ENCODE measurements around the gene CD83.

The CD83 gene

DNA sequence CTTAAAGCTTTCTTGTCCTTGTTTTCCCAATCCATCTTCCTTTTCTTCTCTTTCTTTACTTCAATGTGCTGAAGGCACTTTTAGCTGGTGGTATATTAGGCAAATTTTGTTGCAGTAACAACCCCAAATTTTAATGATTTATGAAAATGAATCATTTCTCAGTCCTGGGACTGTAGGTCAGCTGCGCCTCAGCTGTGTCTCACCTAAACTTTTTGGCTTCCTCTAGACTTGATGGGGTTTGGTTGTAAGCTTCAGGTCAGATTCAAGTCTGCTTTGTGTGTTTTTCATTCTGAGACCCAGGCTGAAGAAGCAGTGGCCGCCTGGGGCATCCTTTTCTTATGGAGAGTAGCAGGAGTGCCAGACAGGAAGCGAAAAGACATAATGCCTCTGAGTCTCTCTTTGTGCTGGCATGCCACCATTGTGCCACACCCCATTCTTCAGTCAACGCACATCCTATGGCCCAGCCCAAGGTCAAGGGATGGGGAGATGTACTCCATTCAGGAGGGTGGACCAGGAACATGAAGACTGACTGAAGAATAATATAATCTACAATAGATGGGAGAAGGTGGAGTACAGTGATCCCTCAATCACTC is 28.9 kb upstream of the CD83 start:
- DNase-seq (ENCODE audit: low read depth), result no peak
- H3K4me3 ChIP-seq (ENCODE audit: control insufficient read depth, low read depth, low read length), result no peak overlapping the region
- no peak for TF ChIP-seq CTCF (IDR thresholded peaks at IDR 0.05; ENCODE audit: control insufficient read depth, insufficient read depth, low read depth, low read length, missing control alignments)

- H3K4me3 ChIP-seq (ENCODE audit: control insufficient read depth, low read depth, low read length), result no peak overlapping the region
- DNase-seq (ENCODE audit: low read depth), result no peak
- TF ChIP-seq CTCF (IDR thresholded peaks at IDR 0.05; ENCODE audit: control insufficient read depth, insufficient read depth, low read depth, low read length, missing control alignments), result no peak
Measured at GRCh38 chr6:14089224-14089623, 28.3 kb upstream of the CD83 start.

DNA sequence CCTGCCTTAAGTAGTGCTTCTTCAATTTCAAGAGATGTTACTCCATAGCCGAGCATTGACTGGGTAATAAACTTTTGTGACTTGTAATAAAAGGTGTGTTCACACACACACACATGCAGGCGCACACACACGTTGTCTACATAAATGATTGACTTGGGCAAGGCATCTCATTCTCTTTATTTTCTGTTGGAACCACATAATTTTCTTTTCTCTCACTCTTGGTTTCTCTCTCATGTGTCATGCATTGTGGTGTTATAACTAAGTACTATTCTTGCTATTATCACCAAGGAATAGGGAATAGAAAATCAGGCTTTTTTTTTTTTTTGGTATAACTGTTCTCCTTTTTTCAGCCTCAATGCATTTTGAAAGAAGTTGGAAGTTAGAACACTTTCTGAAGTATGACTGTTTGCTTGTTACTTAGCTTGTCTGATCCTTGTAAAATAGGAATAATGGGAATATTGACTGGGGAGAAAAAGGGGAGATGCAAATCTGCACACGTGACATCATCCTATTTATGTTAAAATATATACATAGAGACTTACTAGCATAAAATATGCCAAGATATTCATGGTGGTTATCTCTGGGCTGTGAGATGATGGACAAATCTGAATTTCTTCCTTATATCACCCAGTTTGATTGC is 26.1 kb upstream of the CD83 start:
- DNase-seq (ENCODE audit: low read depth), result no peak
- TF ChIP-seq CTCF (IDR thresholded peaks at IDR 0.05; ENCODE audit: control insufficient read depth, insufficient read depth, low read depth, low read length, missing control alignments), result no peak
- no peak overlapping the region for H3K4me3 ChIP-seq (ENCODE audit: control insufficient read depth, low read depth, low read length)

GRCh38 chr6:14092316-14092715 is 25.3 kb upstream of the CD83 start:
- H3K4me3 ChIP-seq (ENCODE audit: control insufficient read depth, low read depth, low read length), result no peak overlapping the region
- DNase-seq (ENCODE audit: low read depth), result no peak
- TF ChIP-seq CTCF (IDR thresholded peaks at IDR 0.05; ENCODE audit: control insufficient read depth, insufficient read depth, low read depth, low read length, missing control alignments), result no peak

DNA sequence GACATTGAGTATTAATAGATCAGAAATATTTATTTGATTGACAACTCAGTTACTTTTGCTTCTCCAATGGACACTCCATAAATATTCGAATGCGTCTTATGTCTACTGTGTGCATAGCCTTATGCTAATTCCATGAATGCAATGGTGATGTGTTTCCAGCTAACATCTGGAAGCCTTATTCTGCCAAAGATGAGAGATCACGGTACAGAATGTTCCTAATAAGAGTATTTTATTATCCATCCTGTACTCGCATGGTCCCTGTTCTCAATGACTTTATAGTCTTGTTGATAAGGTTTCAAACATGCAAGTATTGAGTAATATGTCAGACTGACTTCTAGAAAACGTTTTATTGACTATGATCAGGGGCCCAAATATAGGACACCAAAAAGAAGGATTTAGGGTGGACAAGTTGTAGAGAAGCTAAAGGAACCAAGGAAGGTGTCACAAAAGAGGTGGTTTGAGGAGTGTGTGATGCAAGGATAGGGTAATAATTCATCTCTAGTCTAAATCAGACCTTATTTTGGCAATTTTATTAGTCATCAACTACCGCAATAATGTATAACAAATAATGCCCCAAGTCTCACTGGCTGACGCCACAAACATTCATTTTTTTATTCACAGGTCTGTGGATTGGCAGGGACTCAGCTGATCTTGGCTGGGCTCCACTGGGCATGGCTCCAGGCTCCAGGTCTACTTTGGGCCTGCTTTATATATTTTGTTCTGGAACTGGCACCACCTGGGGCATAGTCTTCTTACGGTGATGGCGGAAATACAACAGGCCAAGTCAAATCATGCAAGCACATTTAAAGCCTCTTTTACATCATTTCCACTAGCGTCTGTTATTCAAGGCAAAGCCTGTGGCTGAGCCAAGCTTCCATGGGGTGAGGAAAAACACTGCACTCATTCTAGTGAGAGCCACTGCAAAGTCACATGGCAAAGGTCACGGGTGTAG is 24.5 kb upstream of the CD83 start:
- no peak for DNase-seq (ENCODE audit: low read depth)
- no peak overlapping the region for H3K4me3 ChIP-seq (ENCODE audit: control insufficient read depth, low read depth, low read length)
- TF ChIP-seq CTCF (IDR thresholded peaks at IDR 0.05; ENCODE audit: control insufficient read depth, insufficient read depth, low read depth, low read length, missing control alignments), result no peak

- H3K4me3 ChIP-seq (ENCODE audit: control insufficient read depth, low read depth, low read length), result no peak overlapping the region
- TF ChIP-seq CTCF (IDR thresholded peaks at IDR 0.05; ENCODE audit: control insufficient read depth, insufficient read depth, low read depth, low read length, missing control alignments), result no peak
- no peak for DNase-seq (ENCODE audit: low read depth)
Measured at GRCh38 chr6:14094721-14095120, 22.9 kb upstream of the CD83 start.

Data from AG09309 (cell line).